HG03432 (cell line): ENCODE results near the gene LGALS7B.
"Not testable (repeated sequence)": the region's sequence is repeated elsewhere in the genome, so short reads cannot be mapped to it uniquely, and the experiment has no call there.

Source experiments
- ATAC-seq: cut with Tn5 transposase; IDR thresholded peaks from one replicate; pipeline ENCODE4 v1.9.1; 2021; ENCODE audit warnings: mild to moderate bottlenecking, moderate library complexity; ENCODE audit not compliant: unreplicated experiment

Gene LGALS7B

GRCh38 chr19:38793671-38794070 lies 4.7 kb downstream of the LGALS7B start:
- ATAC-seq, result no peak

- no peak for ATAC-seq
These were observed 6.5 kb downstream of the LGALS7B start for GRCh38 chr19:38795549-38795948.

GRCh38 chr19:38796154-38796553 lies 7.2 kb downstream of the LGALS7B start:
- no peak for ATAC-seq

- ATAC-seq, result not testable (repeated sequence)
These were observed 8.8 kb downstream of the LGALS7B start for GRCh38 chr19:38797781-38798180.

GRCh38 chr19:38799104-38799503 lies 10.1 kb downstream of the LGALS7B start:
- ATAC-seq, result no peak

- no peak for ATAC-seq
These were observed 11.8 kb downstream of the LGALS7B start for GRCh38 chr19:38800577-38801347.

- ATAC-seq, result no peak
These were observed 12.5 kb downstream of the LGALS7B start for GRCh38 chr19:38801359-38802095.

GRCh38 chr19:38803543-38803942 lies 14.5 kb downstream of the LGALS7B start:
- no peak for ATAC-seq

GRCh38 chr19:38805180-38805579 lies 16.2 kb downstream of the LGALS7B start:
- no peak for ATAC-seq

- no peak for ATAC-seq
These were observed 17.4 kb downstream of the LGALS7B start for GRCh38 chr19:38806371-38806770.

- not testable (repeated sequence) for ATAC-seq
These were observed 18.5 kb downstream of the LGALS7B start for GRCh38 chr19:38807374-38808098.

GRCh38 chr19:38808741-38809140 lies 19.7 kb downstream of the LGALS7B start:
- ATAC-seq, result no peak

- no peak for ATAC-seq
These were observed 20.7 kb downstream of the LGALS7B start for GRCh38 chr19:38809592-38810252.

GRCh38 chr19:38812009-38812840 lies 23.2 kb downstream of the LGALS7B start:
- no peak for ATAC-seq

- no peak for ATAC-seq
These were observed 23.9 kb downstream of the LGALS7B start, which contains the start of gene LGALS4 for GRCh38 chr19:38812841-38813320. TSS of gene LGALS4 (minus strand) at chr19:38812945. CDS start at chr19:38812886, 59 bp downstream.

GRCh38 chr19:38813323-38813722 lies 24.3 kb downstream of the LGALS7B start:
- no peak for ATAC-seq

- ATAC-seq, result not testable (repeated sequence)
These were observed 24.9 kb downstream of the LGALS7B start for GRCh38 chr19:38813932-38814331.

GRCh38 chr19:38815059-38816001 lies 26.3 kb downstream of the LGALS7B start:
- no peak for ATAC-seq
